ENCODE measurements around the gene DDX11.
"Not testable (repeated sequence)": the region's sequence is repeated elsewhere in the genome, so short reads cannot be mapped to it uniquely, and the experiment has no call there.

The DDX11 gene

DNA sequence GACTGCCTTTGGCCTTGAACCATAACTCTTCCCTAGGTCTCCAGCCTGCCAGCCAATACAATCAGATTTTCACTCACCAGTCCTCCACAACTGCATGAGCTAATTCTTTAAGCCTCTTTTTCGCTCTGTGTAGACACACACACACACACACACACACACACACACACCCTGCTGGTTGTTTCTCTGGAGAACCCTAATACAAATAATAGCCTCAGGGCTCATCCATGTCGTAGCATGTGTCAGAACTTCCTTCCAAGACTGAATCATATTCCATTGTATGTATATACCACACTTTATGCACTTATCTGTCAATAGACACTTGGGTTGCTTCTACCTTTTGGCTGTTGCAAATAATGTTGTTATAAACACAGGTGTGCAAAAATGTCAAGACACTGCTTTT lies 6.0 kb upstream of the DDX11 start:
- DNase-seq (ENCODE audit: low spot score), result not testable (repeated sequence)

- DNase-seq (ENCODE audit: low spot score), result not testable (repeated sequence)
Observed at GRCh38 chr12:31070971-31071740, 2.5 kb upstream of the DDX11 start.

- not testable (repeated sequence) for DNase-seq (ENCODE audit: low spot score)
Observed at GRCh38 chr12:31072962-31073361, 698 bp upstream of the DDX11 start.

DNA sequence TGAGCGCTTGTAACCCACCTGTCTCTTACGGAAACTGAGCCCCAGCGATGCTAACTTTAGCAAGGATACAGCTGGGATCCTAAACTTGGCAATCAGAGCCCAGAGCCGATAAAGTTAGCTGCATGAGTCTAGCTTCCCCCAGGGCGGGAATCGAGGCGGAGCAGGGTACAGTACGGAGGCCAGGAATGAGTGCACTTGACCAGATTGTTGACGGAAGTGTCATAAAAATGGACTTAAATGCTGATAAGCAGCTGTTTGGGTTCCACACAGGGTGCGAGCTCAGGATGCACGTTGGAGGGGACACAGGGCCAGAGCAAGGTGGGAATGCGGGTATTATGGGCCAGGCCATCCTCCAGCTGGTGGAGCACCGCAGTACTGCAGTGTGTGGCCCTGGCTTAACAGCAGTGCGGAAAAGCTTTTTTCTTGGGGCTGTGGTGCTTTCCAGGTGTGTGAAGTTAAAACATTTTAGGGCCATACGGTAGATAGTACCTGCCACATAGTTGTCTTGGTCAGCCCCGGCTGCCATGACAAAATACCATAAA lies 744 bp downstream of the DDX11 start:
- not testable (repeated sequence) for DNase-seq (ENCODE audit: low spot score)

GRCh38 chr12:31076150-31076549 lies 2.5 kb downstream of the DDX11 start:
- not testable (repeated sequence) for DNase-seq (ENCODE audit: low spot score)

DNA sequence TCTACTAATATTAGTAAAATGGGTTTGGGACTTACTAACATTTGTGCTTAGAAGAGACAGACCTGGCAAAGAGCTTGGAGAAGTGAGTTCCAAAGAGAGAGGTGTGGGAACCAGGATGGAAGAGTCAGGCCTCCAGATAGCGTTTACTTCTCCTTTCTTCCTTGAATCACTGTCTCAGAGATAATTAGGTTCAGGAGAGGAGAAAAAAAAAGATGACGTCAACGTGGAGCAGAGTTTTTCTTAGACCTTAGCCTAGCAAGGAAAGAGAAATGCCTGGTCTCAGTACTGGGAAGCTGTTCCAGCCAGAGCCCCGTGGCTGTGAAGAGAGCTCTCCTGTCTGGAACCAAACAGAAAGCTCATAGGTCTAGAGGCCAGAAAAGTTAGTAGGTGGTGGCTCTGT lies 3.4 kb downstream of the DDX11 start:
- DNase-seq (ENCODE audit: low spot score), result not testable (repeated sequence)

DNA sequence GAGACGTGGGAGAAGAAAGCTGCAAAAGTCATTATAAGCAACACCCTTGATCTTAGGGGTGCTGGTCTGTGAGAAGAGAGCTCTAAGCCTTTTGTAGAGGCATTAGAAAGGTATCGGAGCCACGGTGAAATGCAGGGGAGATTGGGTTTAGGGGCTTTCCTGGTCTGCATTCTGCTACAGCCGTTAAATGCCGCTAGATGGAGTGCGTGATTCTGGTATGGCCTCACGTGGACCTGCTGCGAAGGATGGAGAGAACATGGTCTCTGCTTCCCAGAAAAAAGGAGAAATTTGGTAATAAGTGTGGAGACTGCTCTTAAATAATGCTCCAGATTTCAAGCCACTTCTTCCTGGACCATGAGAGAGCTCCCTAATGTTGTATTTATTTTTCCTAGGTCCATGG lies 4.3 kb downstream of the DDX11 start:
- DNase-seq (ENCODE audit: low spot score), result not testable (repeated sequence)

DNA sequence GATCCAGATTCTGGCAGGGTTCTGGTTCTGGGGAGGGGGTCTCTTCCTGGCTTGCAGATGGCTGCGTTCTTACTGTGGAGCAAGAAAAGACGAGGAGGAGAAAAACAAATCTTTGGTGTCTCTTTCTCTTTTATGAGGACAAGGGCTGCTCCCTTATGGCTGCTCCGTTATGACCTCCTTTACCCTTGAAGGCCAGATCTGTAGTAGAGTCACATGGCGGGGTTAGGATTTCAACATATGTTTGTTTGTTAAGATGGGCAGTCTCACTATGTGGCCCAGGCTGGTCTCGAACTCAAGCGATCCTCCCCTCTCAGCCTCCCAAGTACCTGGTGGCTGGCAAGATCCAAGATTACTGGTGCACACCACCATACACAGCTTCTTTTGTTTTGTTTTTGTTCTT lies 5.8 kb downstream of the DDX11 start:
- not testable (repeated sequence) for DNase-seq (ENCODE audit: low spot score)

GRCh38 chr12:31080221-31080620 lies 6.6 kb downstream of the DDX11 start:
- not testable (repeated sequence) for DNase-seq (ENCODE audit: low spot score)

DNA sequence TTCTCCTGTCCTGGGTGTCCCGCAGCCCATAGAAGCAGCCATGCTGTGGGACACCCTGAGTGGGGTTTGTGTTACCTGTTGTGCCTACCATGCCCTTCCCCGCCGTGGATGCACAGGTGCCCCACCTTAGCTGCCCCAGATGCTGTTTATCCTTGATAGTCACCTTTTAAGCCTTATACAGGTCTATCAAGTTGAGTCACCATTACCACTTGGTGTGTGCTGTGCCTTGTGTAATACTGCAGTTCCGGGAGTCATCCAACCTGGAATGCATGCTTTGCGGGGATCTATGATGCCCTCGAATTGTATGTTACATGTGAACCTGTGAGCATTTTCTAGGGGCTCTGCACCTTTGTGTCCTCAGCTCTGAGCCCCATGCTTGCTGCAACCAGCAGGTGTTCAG lies 7.6 kb downstream of the DDX11 start:
- DNase-seq (ENCODE audit: low spot score), result not testable (repeated sequence)

DNA sequence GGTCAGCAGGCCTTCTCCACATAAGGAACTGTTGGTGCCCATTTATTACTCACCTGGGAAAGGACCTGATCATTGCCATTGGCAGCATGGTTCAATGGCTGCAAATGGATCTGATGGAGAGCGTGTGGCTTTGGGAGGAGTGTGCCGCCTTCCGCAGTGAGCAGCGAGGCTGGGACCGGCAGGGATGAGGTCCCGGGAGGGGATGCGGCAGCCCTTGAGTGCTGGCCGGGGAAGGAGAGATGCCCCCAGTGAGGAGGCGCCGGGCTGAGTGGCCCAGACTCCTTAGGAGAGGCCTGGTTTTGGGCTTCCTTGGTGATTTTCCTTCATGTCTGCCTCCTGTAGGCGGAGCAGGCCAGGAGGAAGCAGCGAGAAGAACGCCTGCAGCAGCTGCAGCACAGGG lies 10.6 kb downstream of the DDX11 start:
- DNase-seq (ENCODE audit: low spot score), result not testable (repeated sequence)

DNA sequence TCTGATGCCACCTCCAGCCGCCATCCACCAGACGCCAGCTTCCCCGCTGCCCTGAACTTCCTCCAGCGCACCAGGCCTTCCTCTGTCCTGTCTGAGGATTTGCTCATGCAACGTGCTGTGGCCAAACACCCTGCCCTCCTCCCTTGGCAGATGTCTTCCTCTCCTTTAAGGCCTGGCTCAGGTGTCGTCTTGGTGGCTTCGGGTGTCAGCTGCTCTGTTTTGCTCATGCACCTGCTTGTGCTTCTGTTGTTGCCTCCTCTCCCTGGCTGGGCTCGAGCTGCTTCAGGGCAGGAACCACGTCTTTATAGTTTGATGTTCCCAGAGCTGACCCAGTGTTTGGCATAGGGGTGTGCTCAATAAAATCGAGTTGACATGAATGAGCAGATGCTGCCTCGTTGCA lies 12.4 kb downstream of the DDX11 start:
- DNase-seq (ENCODE audit: low spot score), result not testable (repeated sequence)

DNA sequence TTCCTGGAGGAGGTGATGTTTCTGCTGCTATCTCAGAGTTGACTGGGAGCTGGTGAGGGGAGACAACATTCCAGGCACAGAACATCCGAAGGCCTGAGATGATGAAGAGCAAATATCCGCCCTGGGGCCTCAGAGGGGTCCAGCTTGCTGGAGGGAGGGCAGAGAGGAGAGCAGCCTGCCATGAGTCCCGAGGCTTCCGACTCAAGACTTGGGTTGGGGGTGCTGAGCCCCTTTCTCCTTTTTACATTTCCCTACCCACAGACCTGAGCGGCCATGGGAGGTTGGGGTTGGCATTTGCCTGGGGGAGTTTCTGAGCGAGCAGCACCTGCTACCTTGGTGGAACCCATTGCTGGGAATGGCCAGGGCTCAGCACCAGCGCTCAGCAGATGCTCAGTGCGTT lies 13.8 kb downstream of the DDX11 start:
- DNase-seq (ENCODE audit: low spot score), result not testable (repeated sequence)

DNA sequence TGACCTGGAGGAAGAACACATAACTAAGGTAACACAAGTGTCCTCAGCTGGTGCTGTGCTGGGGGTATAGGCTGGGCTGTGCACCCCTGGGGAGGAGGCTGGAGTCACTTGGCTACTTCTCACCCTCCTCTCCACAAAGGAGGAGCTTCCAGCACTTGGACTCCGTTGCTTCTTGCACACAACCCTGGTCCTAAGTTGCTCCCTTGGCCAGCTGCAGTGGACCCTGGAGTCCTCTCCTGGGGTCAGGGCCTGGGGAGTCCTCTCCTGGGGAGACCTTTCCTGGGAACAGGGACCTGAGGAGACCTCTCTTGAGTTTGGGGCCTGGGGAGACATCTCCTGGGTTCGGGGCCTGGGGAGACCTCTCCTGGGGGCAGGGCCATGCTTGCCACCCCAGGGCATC lies 14.3 kb downstream of the DDX11 start:
- not testable (repeated sequence) for DNase-seq (ENCODE audit: low spot score)

DNA sequence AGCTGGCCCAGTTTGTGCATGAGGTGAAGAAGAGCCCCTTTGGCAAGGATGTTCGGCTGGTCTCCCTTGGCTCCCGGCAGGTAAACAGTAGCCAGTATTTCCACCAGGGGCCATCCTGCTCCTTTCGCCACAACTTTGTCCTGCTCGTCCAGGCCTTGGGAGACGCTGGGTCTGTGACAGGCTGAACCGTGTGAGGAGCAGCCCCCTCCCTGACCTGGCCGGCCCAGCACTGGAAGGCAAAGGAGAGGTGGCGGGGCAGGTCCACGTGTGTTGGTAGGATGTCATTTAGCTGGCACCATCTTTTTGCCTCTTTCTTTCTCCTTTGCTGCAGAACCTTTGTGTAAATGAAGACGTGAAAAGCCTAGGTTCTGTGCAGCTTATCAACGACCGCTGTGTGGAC lies 15.4 kb downstream of the DDX11 start:
- no peak for DNase-seq (ENCODE audit: low spot score)

GRCh38 chr12:31091629-31092028 lies 18.0 kb downstream of the DDX11 start:
- not testable (repeated sequence) for DNase-seq (ENCODE audit: low spot score)

DNA sequence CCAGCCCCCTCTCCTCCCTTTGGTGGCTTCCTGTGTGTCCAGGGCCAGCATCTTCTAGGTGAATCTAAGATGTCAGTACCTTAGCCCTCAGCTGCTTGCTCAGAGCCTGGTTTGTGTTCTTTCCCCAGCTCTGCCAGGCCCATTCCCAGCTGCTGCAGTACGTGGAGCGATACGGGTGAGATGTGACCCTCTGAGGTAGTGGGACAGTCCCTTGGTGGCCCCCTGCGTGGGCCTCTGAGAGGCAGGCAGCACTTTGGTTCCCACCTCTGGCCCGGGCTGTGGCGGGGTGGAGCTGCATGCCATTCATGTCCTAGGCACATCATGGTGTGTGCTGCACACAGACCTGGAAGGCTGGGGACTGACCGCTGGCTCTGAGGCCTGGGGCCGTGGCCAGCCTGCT lies 19.1 kb downstream of the DDX11 start:
- not testable (repeated sequence) for DNase-seq (ENCODE audit: low spot score)

DNA sequence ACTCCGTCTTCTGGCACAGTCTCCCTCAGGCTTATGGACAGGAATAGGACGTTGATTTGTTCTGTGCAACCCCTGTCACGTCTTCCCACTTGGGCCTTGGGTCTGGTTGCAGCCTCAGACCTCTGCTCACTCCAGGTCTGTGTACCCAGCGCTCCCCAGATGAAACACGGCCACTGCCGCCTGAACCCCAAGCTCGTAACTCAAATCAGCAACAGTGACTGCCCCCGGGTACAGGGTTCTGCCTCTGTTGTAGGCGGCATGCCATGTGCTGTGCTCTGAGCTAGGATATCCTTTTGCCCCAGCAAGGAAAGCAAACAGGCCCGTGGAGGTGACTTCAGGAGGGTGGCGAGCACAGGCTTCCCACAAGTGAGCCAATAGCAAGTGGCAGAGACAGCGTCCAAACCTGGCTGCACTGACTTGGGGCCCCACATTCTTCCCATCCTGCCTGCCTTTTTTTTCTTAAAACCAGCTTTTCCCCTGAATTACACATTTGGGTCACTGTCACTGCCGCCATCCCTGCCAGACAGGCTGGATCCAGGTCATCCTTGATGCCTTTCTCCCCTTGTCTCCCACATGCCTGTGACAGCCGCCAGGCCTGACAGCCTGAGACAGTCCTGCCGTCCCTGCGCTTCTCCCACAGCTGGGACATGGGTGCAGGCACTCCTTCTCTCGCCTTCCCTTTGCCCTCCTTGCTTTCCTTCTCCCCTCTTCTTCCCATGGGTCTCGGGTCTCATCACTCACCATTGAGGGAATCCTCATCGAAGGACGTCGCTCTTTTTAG lies 21.6 kb downstream of the DDX11 start:
- DNase-seq (ENCODE audit: low spot score), result not testable (repeated sequence)

DNA sequence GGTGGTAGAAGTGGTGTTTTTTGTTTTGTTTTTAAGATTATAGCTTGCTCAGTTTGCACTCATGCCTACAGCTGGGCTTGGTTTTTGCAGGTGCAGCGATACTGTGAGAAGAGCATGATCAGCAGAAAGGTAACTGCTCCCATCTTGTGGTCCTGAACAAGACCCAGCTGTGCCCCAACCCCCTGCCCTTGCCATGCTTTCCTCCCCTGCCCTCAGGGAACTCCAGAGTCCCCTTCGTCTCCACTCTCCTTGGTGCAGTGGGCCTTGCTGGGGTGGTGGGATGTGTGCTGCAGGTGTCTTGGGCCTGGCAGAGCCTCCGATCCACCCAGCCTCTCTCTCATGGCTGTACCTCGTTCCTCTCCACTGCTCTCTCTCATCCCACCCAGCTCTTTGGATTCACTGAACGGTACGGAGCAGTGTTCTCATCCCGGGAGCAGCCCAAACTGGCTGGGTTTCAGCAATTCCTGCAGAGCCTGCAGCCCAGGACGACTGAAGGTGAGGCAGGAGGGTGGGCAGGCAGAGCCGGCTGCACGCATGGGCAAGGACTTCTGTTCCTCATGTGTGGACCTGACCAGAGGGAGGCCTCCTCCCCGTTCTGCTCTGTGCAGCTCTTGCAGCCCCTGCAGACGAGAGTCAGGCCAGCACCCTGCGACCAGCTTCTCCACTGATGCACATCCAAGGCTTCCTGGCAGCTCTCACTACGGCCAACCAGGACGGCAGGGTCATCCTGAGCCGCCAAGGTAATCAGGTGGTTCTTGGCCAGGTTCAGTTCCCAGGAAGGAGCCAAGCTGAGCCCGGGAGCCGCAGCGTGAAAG lies 22.8 kb downstream of the DDX11 start:
- DNase-seq (ENCODE audit: low spot score), result not testable (repeated sequence)

- not testable (repeated sequence) for DNase-seq (ENCODE audit: low spot score)
Observed at GRCh38 chr12:31097819-31098218, 24.2 kb downstream of the DDX11 start.

GRCh38 chr12:31098363-31098762 lies 24.7 kb downstream of the DDX11 start:
- DNase-seq (ENCODE audit: low spot score), result not testable (repeated sequence)

DNA sequence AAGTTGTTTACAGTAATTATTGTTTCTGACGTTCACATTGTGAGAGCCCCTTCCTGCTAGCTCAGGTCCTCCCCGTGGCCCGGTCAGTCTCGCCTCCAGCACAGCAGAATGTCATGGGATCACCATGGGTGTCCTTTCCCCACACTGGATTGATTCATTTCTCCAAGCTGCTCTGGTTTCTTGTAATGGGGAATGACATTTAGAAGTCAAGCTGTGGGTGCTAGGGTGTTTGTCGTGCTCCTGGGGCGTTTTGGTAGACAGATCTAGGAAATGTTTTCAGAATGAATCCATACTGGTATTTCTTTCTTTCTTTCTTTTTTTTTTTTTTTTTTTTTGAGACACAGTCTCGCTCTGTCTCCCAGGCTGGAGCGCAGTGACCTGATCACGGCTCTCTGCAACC lies 25.1 kb downstream of the DDX11 start:
- not testable (repeated sequence) for DNase-seq (ENCODE audit: low spot score)

All from AG20443 (cell line).